ENCODE data around the gene IL15RA.

DNA sequence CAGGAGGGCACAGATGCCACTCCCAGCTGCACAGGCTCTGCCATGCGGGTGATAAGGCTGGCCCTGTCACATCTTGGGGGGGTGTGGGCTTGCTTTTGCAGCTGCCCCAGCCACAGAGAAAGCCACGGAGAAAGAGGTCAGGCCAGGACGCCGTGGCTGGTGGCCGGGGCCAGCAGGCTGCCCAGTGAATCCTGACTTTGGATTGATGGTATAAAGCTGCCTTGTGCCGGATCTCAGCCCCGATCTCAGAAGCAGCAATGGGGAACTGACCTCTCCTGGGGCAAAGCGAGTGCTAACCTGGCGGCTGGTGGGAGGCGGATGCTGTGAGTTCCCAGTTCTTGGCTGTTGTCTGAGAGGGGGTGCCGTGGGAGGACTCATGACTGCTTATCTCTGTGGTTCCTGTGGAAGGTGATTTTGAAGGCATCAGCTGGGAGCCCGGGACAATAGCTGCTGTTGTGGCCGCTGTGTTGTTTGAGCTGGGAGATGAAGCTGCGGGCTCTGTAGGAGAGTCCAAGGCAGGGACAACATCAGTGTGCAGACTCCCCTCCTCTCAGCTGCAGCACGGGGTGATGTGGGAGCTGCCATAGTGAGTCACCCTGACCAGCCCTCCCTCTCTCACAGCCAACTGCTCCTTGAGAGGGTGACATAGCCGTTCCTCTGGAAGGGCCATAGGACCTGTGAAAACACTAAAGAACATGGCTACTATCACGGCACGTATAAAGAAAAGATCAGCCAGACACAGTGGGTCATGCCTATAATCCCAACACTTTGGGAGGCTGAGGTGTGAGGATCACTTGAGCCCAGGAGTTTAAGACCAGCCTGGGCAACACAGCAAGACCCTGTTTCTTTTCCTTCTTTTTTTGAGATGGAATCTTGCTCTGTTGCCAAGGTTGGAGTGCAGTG lies 17.0 kb downstream of the IL15RA start:
- TF ChIP-seq CTCF (IDR thresholded peaks at IDR 0.05; ENCODE audit: low read depth, low read length, poor library complexity, severe bottlenecking): no peak
- no peak for TF ChIP-seq EZH2phosphoT487 (IDR thresholded peaks at IDR 0.05; ENCODE audit: borderline replicate concordance, low read length)

Measured in DOHH2 (cell line).